HG03060 (cell line): ENCODE results near the gene DLEC1.
"Not testable (repeated sequence)": the region's sequence is repeated elsewhere in the genome, so short reads cannot be mapped to it uniquely, and the experiment has no call there.

Experiments
- ATAC-seq: cut with Tn5 transposase; IDR thresholded peaks from one replicate; pipeline ENCODE4 v1.9.1; 2021; ENCODE audit warnings: low read depth, moderate number of reproducible peaks; ENCODE audit not compliant: unreplicated experiment

Gene DLEC1

GRCh38 chr3:38034335-38034734 lies 4.7 kb upstream of the DLEC1 start:
- not testable (repeated sequence) for ATAC-seq

DNA sequence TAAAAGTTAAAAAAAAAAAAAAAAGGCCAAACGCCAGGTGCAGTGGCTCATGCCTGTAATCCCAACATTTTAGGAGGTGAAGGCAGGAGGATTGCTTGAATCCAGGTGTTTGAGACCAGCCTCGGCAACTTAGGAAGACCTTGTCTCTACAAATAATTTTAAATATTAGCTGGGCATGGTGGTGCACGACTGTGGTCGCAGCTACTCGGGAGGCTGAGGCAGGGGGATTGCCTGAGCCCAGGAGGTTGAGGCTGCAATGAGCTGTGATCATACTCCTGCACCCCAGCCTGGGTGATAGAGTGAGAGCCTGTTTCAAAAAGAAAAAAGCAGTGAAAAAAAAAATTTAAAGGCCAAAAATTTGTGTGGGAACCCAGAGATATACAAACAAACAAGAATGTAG lies 2.7 kb upstream of the DLEC1 start:
- no peak for ATAC-seq

GRCh38 chr3:38036906-38037305 lies 2.1 kb upstream of the DLEC1 start:
- ATAC-seq = no peak

DNA sequence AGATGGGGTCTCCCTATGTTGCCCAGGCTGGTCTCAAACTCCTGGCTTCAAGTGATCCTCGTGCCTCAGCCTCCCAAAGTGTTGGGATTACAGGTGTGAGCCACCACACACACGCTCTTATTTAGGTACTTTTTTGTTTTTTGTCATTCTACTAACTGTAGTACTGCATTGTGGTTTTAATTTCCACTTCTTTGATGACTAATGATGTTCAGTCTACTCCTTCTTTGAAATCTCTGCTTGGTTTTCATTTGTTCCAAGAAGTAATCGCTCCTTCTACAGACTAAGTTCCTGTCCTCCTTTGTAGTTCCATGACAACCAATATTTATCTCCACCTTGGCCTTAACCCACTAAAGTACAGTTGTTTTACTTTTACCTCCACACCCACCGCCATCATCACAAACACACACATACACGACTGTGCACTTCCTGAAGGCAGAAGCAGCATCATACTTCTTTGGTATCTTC lies 529 bp upstream of the DLEC1 start:
- no peak for ATAC-seq

DNA sequence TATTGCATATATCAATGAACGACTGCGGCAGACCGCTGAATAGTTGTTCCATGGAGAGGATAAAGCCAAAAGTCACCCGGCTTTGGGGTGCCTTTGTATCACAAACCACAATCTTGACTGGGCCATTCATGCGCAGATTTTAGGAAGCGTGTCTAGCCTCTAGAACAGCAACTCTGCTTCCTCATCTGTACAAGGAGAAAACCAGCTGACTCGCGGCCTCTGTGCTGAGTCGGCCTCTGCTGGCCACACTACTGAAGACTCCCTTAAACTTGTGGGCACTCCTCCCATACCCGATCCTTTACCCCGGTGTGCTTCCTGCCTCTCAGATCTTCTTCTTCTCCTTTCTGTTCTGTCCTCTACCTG lies 872 bp downstream of the DLEC1 start:
- ATAC-seq = no peak

GRCh38 chr3:38040401-38040800 lies 1.4 kb downstream of the DLEC1 start:
- ATAC-seq = no peak

- no peak for ATAC-seq
Observed at GRCh38 chr3:38043486-38043885, 4.5 kb downstream of the DLEC1 start.

- no peak for ATAC-seq
Observed at GRCh38 chr3:38046027-38046426, 7.0 kb downstream of the DLEC1 start.

- no peak for ATAC-seq
Observed at GRCh38 chr3:38046821-38047220, 7.8 kb downstream of the DLEC1 start.

DNA sequence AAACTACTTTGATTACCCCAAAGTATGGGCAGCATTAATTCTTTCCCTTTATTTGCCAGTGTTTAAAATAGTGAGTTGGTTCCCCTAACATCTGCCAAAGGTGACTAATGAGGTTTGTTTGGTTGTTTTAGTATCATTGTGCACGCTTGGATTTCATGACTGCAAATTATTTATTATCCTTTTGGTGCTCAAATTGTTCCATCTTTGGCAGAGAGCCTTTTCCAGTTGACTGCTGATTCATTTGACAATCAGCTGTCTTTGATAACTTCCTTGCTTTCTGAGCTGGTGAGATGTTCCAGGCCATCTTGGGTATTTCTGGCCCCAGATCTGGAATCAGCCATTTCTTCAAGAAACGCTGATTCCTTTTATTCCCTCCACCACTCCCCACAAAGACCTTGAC lies 8.9 kb downstream of the DLEC1 start:
- no peak for ATAC-seq

- no peak for ATAC-seq
Observed at GRCh38 chr3:38049358-38050126, 10.5 kb downstream of the DLEC1 start.

- no peak for ATAC-seq
Observed at GRCh38 chr3:38051131-38051530, 12.1 kb downstream of the DLEC1 start.

GRCh38 chr3:38053286-38053685 lies 14.3 kb downstream of the DLEC1 start:
- ATAC-seq = not testable (repeated sequence)

DNA sequence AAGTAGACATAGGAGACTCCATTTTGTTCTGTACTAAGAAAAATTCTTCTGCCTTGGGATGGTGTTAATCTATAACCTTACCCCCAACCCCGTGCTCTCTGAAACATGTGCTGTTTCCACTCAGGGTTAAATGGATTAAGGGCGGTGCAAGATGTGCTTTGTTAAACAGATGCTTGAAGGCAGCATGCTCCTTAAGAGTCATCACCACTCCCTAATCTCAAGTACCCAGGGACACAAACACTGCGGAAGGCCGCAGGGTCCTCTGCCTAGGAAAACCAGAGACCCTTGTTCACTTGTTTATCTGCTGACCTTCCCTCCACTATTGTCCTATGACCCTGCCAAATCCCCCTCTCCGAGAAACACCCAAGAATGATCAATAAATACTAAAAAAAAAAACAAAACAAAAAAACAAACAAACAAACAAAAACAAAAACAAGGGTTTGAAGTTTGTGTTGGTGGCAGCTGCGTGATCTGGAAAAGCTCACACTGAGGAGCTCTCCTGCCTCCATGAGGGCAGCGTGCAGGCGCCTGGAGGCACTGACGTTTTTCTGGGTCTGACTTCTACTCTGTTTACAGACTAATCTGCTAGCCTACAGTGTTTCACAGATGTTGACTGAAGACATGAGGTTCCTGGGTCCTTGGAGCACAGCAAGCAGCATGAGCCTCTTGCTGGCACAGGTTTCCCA lies 14.9 kb downstream of the DLEC1 start:
- ATAC-seq = not testable (repeated sequence)

DNA sequence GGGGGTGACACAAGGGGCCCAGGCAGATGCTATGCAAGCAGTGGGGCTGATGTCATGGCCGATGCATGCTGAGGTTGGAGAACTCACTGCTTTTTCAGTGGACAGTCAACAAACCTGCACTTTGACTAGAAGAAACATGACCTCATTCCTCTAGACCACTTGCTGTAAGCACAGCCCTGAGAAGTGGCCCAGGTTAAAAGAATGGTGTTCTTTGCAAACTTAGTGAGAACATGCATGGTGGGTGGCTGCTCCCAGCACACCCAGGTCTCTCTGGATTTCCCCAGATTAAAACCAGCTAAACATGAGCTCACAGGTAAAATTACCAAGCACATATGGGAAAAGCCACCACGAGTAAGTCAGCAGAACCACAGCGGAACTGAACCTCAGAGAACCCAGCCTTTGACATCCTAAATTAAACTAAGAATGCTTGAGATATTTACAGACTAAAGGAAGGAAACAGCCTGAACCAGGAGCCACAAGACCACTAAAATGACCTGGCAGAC lies 15.5 kb downstream of the DLEC1 start:
- no peak for ATAC-seq

DNA sequence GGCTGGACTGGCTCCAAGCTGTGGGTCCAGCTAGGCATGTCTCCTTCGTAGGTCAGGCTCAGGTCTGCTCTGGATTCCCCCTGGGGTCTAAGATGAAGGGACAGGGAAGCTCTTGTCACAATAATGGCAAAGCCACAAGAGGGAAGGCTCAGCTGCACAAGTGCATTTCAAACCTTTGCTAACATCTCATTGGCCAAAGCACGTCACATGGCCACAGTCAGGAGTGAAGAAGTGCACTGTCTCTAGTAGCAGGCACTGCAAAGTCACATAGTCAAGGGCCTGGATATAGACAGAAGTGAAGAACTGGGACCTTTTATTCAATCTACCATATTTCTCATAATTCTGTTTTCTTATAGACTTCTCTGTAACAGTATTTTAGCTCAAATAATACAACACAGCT lies 20.1 kb downstream of the DLEC1 start:
- ATAC-seq = no peak

DNA sequence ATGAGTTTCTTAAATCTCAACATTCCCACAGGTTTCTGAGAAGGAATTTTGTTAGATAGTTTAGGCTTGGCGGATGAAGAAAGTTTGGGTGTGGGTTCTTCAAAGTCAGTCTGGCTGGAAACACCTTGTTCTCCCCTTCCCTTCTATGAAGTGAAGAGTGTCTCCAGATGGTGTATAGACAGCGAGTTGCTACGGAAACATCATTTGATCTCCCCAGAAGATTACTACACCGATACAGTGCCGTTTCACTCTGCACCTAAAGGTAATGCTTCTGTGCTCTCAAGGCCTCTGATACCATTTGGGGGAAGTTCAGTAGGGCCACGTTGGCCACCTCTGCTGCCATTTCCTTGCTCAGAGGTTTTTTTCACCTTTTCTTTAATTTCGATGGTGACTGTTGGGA lies 20.6 kb downstream of the DLEC1 start:
- ATAC-seq = no peak

DNA sequence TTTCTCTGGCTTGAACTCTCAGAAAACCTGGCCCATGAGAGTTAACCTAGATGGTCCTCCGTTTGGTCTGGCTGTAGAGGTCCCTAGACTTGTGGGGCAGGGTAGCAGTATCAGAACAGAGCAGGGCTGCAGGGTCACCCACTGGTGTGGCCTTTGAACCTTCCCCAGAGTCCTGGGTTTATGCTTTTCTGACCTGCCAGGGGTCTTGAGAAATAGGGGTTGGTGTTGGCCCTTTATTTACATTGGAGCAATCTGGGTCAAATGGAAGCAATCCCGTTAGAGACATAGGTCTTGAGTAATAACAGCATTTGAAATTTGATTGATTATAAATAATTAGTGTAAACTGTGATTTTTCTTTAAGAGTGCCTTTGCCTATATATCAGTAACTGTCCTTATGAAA lies 23.8 kb downstream of the DLEC1 start:
- no peak for ATAC-seq

DNA sequence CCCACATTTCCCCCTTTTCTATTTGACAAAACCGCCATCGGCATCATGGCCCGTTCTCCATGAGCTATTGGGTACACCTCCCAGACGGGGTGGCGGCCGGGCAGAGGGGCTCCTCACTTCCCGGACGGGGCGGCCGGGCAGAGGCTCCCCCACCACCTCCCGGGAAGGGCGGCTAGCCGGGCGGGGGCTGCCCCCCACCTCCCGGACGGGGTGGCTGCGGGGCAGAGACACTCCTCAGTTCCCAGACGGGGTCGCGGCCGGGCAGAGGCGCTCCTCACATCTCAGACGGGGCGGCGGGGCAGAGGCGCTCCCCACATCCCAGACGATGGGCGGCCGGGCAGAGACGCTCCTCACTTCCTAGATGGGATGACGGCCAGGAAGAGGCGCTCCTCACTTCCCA lies 25.4 kb downstream of the DLEC1 start:
- not testable (repeated sequence) for ATAC-seq

- ATAC-seq = no peak
Observed at GRCh38 chr3:38067508-38068233, 28.7 kb downstream of the DLEC1 start.

- ATAC-seq = no peak
Observed at GRCh38 chr3:38070013-38070412, 31.0 kb downstream of the DLEC1 start.
